Natural killer cell (primary cell): ENCODE results near the gene POMT2. TPM values are rescaled to one million over a fixed set of nuclear protein-coding genes. Genes with fewer than 3 reads are reported as not detected.

Source experiments
- ATAC-seq, 3 donors: fragments of 150-1000 bp in 2 of 3; fragments of 200-7000 bp in 1 of 3; cut with Tn5 transposase; 1 replicate in 1 of 3; 2 replicates in 2 of 3; pipeline ENCODE4 v1.10.0; 2021; ENCODE audit warnings: mild to moderate bottlenecking in 2 of 3, moderate library complexity in 2 of 3
- DNase-seq, 2 donors: peaks; one replicate each; pipeline versions ENCODE4 v3.0.0 to v3.0.0-alpha.2; 2013 to 2021; ENCODE audit warnings: mixed read lengths in 1 of 2
- H3K27ac ChIP-seq: one replicate; pipeline ENCODE4 v1.5.1; 2013; ENCODE audit warnings: mild to moderate bottlenecking, low read length
- H3K27me3 ChIP-seq: one replicate; pipeline ENCODE4 v1.6.1; 2013; ENCODE audit warnings: low read length; ENCODE audit not compliant: control insufficient read depth, insufficient read depth
- H3K36me3 ChIP-seq: one replicate; pipeline ENCODE4 v1.6.1; 2013; ENCODE audit warnings: low read length; ENCODE audit not compliant: control insufficient read depth, insufficient read depth
- H3K4me1 ChIP-seq: one replicate; pipeline ENCODE4 v1.6.1; 2013; ENCODE audit warnings: low read length; ENCODE audit not compliant: control insufficient read depth, insufficient read depth
- H3K4me3 ChIP-seq: one replicate; pipeline ENCODE4 v1.5.1; 2013; ENCODE audit warnings: low read length
- H3K9me3 ChIP-seq: one replicate; pipeline ENCODE4 v1.6.1; 2013; ENCODE audit warnings: low read length; ENCODE audit not compliant: control insufficient read depth, insufficient read depth
- H3K27ac Mint-ChIP-seq, 2 donors: one replicate each; pipeline ENCODE4 v1.8.0; 2022; ENCODE audit warnings: mild to moderate bottlenecking in 2 of 2, mixed read lengths in 2 of 2, moderate library complexity in 1 of 2
- H3K27me3 Mint-ChIP-seq, 2 donors: one replicate each; pipeline ENCODE4 v1.8.0; 2022; ENCODE audit warnings: low read depth in 2 of 2, mixed read lengths in 2 of 2
- H3K36me3 Mint-ChIP-seq: one replicate; pipeline ENCODE4 v1.8.0; 2022; ENCODE audit warnings: mixed read lengths
- H3K4me1 Mint-ChIP-seq, 2 donors: one replicate each; pipeline ENCODE4 v1.8.0; 2022; ENCODE audit warnings: mixed read lengths in 2 of 2
- H3K4me3 Mint-ChIP-seq: one replicate; pipeline ENCODE4 v1.8.0; 2022; ENCODE audit warnings: mild to moderate bottlenecking, moderate library complexity, mixed read lengths
- H3K9me3 Mint-ChIP-seq, 2 donors: one replicate each; pipeline ENCODE4 v1.8.0; 2022; ENCODE audit warnings: mixed read lengths in 2 of 2
- CTCF ChIP-seq: fragments of 200-600 bp; IDR thresholded peaks from one replicate; pipeline ENCODE4 v1.8.0; 2022; ENCODE audit warnings: antibody characterized with exemption
- WGBS: methylation state at CpG from one replicate; pipeline ENCODE4 v1.1.7; 2013; ENCODE audit warnings: missing lambda C conversion rate; ENCODE audit not compliant: insufficient coverage; 5-methylcytosine and 5-hydroxymethylcytosine counted together
- intact Hi-C: fragments of 100-400 bp; cut with micrococcal nuclease; formaldehyde crosslinking; loops from one replicate; pipeline ENCODE4 v1.14.2; 2022
- total RNA-seq, 4 donors: library from RNA; stranded (reverse); fragments of 120-200 nt in 1 of 4; gene quantifications; one replicate each; pipeline versions ENCODE4 v1.2.3 to v1.2.4, GENCODE V29; 2013 to 2022

The POMT2 gene
- total RNA-seq, 3 donors from 2014 or later (not counting 1 experiment from before 2014, with no cell fraction given), result 6.7 to 10.9 (median 8.6) TPM

- intact Hi-C loops, result no loop called here
- Mint-ChIP-seq H3K27me3 (peaks cover 7 to 18% of the 10 kb centered on the region in 2 donors), H3K4me1 (no peaks in the 10 kb centered on the region), H3K36me3 (no peaks in the 10 kb centered on the region), H3K4me3 (no peak overlapping the region), H3K9me3 (no peaks in the 10 kb centered on the region), H3K27ac (no peak overlapping the region)
- H3K4me3 ChIP-seq, result no peak overlapping the region
- H3K9me3 ChIP-seq, result no peaks in the 10 kb centered on the region
- no peaks in the 10 kb centered on the region for H3K27me3 ChIP-seq
- no peak for TF ChIP-seq CTCF
- H3K36me3 ChIP-seq, result no peaks in the 10 kb centered on the region
- no peak for ATAC-seq
- 96% methylated on average over 12 of the region's 12 CpGs for WGBS
- H3K4me1 ChIP-seq, result no peaks in the 10 kb centered on the region
- no peak for DNase-seq
- no peak overlapping the region for H3K27ac ChIP-seq
Observed at GRCh38 chr14:77276959-77277358, 43.7 kb downstream of the POMT2 start.

- H3K4me1 ChIP-seq, result no peaks in the 10 kb centered on the region
- intact Hi-C loops, result no loop called here
- WGBS, result 95% methylated on average over 15 of the region's 15 CpGs
- ATAC-seq (no peak), DNase-seq (no peak)
- Mint-ChIP-seq H3K27me3 (peaks cover 11 to 23% of the 10 kb centered on the region in 2 donors), H3K9me3 (no peaks in the 10 kb centered on the region), H3K36me3 (no peaks in the 10 kb centered on the region), H3K4me1 (no peaks in the 10 kb centered on the region), H3K4me3 (no peak overlapping the region), H3K27ac (no peak overlapping the region)
- TF ChIP-seq CTCF, result no peak
- H3K27me3 ChIP-seq, result no peaks in the 10 kb centered on the region
- no peaks in the 10 kb centered on the region for H3K9me3 ChIP-seq
- no peaks in the 10 kb centered on the region for H3K36me3 ChIP-seq
- no peak overlapping the region for H3K27ac ChIP-seq
- no peak overlapping the region for H3K4me3 ChIP-seq
Observed at GRCh38 chr14:77276295-77276935, 44.3 kb downstream of the POMT2 start.

- no peak for DNase-seq
- no peaks in the 10 kb centered on the region for H3K36me3 Mint-ChIP-seq
- no peak overlapping the region for H3K27ac Mint-ChIP-seq
- peaks cover 13 to 26% of the 10 kb centered on the region in 2 donors for H3K27me3 Mint-ChIP-seq
- H3K4me1 Mint-ChIP-seq, result no peaks in the 10 kb centered on the region
- no peak for TF ChIP-seq CTCF
- 70% methylated on average over 6 of the region's 8 CpGs for WGBS
- H3K9me3 Mint-ChIP-seq, result no peaks in the 10 kb centered on the region
- Histone ChIP-seq H3K27ac (no peak overlapping the region), H3K4me1 (no peaks in the 10 kb centered on the region), H3K27me3 (peaks cover 2% of the 10 kb centered on the region), H3K36me3 (no peaks in the 10 kb centered on the region), H3K9me3 (no peaks in the 10 kb centered on the region), H3K4me3 (no peak overlapping the region)
- no peak for ATAC-seq
- H3K4me3 Mint-ChIP-seq, result no peak overlapping the region
- intact Hi-C loops, result no loop called here
Observed at GRCh38 chr14:77275601-77276017, 45.1 kb downstream of the POMT2 start.

- Mint-ChIP-seq H3K4me1 (no peaks in the 10 kb centered on the region), H3K9me3 (no peaks in the 10 kb centered on the region), H3K27me3 (peaks cover 16 to 29% of the 10 kb centered on the region in 2 donors), H3K27ac (no peak overlapping the region), H3K36me3 (no peaks in the 10 kb centered on the region), H3K4me3 (no peak overlapping the region)
- H3K36me3 ChIP-seq, result no peaks in the 10 kb centered on the region
- H3K9me3 ChIP-seq, result no peaks in the 10 kb centered on the region
- intact Hi-C loops, result no loop called here
- H3K4me1 ChIP-seq, result no peaks in the 10 kb centered on the region
- DNase-seq, result no peak
- no peak overlapping the region for H3K27ac ChIP-seq
- 86% methylated on average over 5 of the region's 5 CpGs for WGBS
- TF ChIP-seq CTCF, result no peak
- H3K4me3 ChIP-seq, result no peak overlapping the region
- H3K27me3 ChIP-seq, result peaks cover 2% of the 10 kb centered on the region
- no peak for ATAC-seq
Observed at GRCh38 chr14:77275041-77275580, 45.6 kb downstream of the POMT2 start.
